NCI-H2227 treated with DMSO at 0.1 percent for 48 hours (cell line): ENCODE measurements around the gene CYB5D1.

Source experiments
- DNase-seq: peaks from one replicate; lab custom pipeline; 2025; lab: John Stamatoyannopoulos, UW

Gene CYB5D1

DNA sequence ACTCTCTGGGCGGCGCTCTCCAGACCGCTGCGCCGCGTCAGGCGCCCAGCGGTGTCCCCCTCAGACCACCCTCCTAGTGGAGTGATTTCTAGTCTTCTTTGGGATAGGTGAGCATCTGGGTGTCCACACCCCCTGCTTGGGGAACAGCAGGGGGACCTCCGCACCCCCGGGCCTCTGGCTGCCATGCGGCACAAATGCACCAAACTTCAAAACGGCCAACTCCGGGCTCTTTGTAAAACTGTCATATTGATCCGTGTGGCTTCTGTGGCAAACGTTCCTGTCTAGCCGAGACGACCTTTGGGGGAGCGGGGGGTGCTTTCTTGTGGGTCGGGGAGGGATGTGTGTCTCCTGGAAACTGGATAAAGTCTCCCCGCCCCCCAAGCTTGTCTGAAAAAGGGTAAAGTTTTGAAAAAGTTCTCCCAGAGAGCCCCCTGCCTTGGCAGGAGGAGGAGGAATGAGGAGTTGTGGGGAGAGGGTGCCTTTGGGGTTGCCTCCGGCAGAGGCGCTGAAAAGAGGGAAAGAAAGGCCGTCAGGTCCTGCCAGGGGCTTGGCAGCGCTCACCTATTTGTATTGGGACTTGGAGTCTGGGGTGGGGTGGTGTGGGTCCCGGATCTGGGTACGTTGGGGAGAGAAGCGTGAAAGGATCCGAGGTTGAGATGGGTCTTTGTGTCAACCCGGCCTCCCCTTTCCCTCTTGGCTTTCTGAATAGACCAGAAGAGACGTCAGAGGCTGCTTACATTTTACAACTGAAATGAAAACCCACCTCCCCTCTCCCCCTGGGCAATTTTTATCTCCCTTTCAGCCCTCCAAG lies 28.6 kb downstream of the CYB5D1 start:
- peak; percentile 80 for DNase-seq

DNA sequence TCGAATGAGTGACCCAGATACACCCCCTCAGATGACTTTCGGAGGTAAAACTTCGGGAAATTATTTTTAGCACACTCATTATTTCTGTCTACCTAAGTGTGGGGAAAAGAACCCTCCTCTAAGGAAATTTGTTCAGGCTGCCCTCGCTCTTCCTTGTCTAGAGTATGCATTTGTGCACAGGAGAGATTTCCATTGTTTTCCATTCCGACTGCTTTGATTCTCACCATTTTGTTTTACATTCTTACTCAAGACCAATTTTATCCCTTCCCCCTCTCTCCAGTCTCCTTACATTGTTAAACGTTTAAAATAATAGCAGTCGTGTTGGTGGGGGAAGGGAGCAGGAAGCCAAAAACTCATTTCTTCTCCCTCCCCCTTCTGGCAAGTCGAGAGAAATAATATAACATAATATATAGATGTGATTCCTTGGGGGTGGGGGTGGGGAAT lies 29.3 kb downstream of the CYB5D1 start:
- no peak for DNase-seq

DNA sequence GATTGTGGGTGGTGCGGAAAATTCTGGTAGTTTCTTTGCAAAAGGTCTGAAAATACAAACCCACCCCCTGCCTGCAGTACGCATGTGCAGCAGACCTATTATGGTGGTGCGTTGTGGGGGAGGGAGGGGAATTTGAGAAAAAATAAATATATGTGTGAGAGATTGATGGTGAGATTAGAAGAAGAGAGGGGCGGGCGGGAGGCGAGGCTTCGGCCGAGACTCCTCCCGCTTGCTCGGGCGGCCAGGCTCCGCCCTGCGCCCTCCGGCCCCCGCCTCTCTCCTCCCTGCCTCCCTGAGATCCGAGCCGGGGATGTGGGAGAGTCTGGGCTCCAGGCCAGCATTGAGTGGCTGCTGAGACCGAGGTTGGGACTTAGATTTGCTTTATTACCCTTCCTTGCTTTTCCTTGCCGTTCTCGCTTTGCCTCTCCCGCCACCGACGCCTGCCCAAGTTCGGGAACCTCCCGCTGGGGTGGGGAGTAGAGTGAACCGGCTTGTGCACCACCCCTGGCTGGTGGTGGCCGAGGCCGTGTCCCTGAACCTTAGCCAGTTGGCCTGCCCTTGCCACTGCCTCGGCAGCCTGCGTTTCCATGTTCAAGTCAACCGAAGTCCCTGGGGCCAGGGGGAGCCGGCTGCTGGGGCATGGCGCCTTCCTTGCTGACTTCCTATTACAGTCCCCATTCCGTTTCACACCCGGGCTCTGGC lies 29.8 kb downstream of the CYB5D1 start:
- peak; percentile 95 for DNase-seq

DNA sequence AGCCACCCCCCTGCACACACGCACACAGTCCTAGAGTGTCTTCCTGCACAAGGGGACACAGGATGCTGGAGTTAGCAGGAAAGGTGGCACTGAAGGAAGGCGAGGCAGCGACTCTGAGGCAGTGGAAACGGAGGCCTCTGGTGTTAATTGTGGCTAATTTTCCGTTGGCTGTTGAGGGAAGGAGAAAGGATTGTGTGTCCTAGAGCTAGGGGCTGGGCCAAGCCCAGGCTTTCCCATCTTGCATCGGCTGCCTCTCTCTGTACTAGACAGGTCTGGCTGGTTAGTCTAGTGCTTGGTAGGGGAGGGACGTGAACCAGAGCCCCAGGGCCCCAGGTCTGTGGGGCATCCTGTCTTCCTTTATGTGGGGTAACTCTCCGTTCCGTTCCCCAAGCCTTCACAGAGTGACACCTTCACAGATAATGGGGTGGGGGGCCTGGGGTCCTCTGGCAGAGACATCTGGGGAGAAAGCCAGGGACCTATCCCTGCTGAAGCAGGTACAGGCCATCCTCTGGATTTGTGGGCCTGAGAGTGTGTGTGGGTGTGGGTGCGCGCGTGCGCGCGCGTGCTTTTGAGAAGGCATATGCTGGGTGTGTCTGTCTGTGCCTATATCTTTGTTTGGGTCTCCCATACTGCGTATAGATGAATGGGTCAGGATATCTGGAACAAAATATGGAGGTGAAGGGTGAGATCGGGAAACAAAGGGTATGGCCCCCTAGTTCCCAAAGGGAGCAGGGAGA lies 30.5 kb downstream of the CYB5D1 start, which contains the start of gene CHD3:
TSS of gene CHD3 (plus strand) at position 606 of the 737 bp plus-strand sequence. CDS start 212 bp downstream, outside the sequence.
- no peak for DNase-seq

DNA sequence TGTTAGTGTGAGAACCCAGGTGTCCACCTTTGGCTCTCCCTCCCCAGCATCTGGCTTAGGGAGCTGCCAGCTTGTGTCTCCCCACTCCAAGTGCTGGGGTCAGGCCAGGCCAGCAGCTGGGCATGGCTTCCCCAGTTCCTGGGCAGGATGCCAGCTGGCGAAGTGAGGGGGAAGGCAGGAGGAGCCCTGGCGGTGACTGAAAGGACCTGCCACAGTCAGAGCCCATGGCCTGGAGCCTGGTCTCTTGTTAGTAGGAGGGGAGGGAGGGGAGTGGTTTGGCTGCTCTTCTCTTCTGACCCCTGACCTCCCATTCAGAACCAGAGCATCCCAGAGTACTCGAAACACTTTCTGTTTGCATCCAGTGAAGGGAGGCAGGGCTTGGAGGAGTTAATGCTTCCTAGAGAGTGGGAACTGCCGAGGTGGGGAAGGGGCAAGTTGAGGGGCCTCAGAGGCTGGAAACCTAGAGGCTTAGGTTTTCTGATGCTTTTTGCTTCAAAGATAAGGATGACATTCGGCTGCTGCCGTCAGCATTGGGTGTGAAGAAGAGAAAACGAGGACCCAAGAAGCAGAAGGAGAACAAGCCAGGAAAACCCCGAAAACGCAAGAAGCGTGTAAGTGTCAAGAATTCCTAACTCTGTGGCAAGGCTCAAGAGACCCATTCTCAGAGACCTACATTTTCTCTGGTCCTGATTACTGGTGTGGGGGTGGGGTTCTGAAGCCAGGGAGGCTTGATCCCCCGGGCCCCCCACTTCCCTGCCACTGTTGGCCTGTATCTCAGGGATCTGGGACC lies 31.6 kb downstream of the CYB5D1 start:
- peak; percentile 66 for DNase-seq

DNA sequence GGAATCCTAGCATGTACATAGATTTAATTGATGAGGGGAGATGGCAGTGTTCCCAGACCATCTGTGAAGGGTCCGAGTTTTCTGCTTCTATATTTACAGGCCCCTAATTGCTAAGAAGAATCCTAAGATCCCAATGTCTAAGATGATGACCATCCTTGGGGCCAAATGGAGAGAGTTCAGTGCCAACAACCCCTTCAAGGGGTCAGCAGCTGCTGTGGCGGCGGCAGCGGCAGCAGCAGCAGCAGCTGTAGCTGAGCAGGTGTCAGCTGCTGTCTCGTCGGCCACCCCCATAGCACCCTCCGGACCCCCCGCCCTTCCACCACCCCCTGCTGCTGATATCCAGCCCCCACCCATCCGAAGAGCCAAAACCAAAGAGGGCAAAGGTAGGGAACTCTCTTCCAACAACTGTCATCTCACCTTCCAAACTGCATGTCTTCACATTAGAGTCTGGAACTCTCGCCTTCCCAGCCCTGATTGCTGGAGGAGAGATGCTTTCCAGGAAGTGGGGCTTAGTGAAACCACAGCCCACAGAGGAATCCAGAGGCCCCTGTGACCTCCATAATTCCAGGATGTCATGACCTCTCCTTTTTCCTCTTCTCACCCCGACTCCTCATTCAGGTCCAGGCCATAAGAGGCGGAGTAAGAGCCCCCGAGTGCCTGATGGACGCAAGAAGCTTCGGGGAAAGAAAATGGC lies 35.5 kb downstream of the CYB5D1 start:
- no peak for DNase-seq

DNA sequence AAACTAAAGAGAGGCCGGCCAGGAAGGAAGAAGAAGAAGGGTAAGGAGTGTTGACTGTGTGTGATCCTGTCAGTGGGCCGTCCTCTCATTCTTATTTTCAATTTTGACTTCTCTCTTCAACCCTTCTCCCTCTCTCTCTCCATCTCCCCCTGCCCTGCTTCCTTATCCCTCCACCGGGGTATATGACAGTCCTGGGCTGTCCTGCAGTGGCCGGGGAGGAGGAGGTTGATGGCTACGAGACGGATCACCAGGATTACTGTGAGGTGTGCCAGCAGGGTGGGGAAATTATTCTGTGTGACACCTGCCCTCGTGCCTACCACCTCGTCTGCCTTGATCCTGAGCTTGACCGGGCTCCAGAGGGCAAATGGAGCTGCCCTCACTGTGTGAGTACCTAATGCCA lies 36.4 kb downstream of the CYB5D1 start:
- no peak for DNase-seq

DNA sequence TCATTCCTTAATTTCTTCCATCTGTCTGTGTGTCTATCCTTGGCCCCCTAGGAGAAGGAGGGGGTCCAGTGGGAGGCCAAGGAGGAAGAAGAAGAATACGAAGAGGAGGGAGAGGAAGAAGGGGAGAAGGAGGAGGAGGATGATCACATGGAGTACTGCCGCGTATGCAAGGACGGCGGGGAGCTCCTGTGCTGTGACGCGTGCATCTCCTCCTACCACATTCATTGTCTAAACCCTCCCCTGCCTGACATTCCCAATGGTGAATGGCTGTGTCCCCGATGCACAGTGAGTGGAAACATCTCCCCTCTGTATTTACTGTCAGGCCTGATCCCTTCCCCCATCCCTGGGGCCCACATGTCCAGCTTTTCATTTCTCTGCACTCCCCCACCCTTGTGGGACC lies 37.1 kb downstream of the CYB5D1 start:
- no peak for DNase-seq

DNA sequence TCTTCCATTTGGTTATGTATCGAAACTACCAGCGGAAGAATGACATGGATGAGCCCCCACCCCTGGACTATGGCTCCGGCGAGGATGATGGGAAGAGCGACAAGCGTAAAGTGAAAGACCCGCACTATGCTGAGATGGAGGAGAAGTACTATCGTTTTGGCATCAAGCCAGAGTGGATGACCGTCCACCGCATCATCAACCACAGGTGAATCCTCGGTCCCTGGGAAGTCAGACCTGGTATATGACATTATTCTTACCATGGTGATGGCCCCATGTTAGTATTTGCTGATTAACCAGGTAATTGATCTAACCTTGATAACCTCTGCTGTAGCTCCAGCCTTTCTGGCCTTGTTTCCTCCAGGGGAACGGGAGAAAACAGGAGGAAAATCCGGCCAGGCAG lies 39.3 kb downstream of the CYB5D1 start:
- no peak for DNase-seq

DNA sequence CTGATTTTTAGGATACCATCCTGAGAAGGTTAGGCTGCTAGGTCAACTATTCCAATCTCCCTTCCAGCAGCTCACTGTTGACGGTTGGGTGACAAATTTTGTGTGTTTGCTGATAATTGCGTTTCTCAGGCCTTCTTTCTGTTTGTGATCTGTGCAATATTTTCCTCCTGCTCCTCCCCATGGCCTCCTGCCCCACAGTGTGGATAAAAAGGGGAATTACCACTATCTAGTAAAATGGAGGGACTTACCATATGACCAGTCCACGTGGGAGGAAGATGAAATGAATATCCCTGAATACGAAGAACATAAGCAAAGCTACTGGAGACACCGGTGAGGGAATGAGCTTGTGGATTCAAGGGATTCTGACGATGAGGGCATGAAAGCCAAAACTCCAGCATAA lies 40.0 kb downstream of the CYB5D1 start:
- peak; percentile 8 for DNase-seq

DNA sequence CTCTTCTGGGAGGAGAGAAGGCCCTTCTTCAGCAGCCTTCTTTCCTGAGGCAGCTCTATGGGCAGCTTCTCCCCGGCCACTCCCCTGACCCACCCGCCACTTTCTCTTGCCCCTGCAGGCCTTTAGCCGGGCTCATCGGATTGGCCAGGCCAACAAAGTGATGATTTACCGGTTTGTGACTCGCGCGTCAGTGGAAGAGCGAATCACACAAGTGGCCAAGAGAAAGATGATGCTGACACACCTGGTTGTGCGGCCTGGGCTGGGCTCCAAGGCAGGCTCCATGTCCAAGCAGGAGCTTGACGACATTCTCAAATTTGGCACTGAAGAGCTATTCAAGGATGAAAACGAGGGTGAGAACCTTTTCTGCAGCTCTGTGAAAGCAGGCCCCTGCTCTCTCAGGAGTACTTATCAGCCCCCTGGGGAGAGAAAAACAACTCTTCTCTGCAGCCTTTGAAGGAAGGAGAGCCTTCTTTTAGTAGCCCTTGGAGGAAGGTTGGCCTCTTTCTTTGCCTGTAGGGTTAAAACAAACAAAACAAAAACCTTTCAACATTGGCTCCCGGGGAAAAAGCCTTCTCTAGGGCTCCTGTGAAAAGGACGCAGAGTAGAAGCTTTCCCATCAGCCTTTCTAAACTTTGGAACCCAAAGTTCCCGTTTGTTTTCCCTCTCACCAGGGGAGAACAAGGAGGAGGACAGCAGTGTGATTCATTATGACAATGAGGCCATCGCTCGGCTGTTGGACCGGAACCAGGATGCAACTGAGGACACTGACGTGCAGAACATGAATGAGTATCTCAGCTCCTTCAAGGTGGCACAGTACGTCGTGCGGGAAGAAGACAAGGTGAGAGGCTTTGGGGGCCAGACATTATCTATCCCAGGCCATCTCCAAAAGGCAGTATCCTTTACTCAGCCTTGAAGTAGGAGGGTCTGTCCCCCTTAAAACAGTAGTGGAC lies 45.6 kb downstream of the CYB5D1 start:
- DNase-seq, result peak; percentile 38

DNA sequence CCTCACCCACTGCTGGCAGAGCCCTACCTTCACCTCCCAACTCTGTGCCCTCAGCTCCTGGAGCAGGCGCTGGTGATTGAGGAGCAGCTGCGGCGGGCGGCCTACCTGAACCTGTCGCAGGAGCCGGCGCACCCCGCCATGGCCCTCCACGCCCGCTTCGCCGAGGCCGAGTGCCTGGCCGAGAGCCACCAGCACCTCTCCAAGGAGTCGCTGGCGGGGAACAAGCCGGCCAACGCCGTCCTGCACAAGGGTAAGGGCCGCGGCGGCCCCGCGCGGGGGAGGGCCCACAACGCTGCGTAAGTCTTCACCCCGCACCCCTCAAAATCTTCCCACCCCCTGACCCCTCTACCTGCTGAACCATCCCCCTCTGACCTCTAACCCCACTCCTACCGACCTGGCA lies 51.3 kb downstream of the CYB5D1 start:
- no peak for DNase-seq

DNA sequence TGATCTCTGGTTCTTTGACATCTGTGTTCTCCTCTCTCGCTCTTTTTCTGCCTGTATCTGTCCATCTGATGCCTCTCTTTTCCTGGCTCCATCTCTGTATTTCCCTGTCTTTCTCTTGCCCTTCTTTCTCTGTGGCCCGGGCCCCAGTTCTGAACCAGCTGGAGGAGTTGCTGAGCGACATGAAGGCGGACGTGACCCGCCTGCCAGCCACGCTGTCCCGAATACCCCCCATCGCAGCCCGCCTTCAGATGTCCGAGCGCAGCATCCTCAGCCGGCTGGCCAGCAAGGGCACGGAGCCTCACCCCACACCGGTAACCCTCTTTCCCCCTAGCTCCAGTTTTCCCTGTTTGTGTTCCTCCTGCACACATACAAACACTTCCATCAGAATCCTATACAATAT lies 52.5 kb downstream of the CYB5D1 start:
- DNase-seq, result no peak

DNA sequence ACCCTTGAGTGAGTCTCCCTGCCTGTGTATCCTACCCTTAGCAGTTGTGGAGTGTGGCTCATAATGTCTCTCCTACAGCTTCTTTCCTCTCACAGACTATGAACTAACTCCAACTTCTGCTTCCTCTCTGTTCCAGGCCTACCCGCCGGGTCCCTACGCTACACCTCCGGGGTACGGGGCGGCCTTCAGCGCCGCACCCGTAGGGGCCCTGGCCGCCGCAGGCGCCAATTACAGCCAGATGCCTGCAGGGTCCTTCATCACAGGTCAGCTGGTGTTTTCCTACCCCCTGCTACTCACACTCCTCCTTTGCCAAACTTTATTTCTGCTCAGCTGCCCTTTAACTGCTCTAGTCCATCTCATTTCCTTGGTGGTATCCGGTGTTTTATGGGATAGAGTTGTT lies 52.9 kb downstream of the CYB5D1 start:
- DNase-seq, result no peak

DNA sequence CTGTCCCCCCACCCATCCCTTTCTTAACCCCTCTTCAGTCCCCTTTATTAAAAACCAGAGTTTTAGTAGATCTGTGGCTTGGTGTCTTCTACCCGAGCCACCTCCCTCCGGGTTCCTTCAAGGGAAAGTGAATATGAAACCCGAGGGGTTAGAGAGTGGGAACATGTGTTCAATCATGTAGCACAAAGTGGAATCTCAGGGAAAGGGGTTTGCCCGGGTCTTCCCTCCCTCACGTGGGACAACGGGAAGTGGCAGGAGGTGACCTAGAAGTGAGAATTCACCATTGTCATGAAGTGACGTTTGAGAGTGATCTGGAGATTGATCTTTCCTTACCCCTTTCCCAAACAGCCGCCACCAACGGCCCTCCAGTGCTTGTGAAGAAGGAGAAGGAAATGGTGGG lies 53.3 kb downstream of the CYB5D1 start:
- DNase-seq, result no peak
